Muscle layer of duodenum (tissue), 2 donors: ENCODE data around the gene SLC17A8.
"Not testable (repeated sequence)": the region's sequence is repeated elsewhere in the genome, so short reads cannot be mapped to it uniquely, and the experiment has no call there.

ENCODE experiments used
- H3K27ac ChIP-seq: one replicate; pipeline ENCODE4 v1.7.0; 2013; ENCODE audit warnings: mild to moderate bottlenecking, low read length
- H3K27me3 ChIP-seq: one replicate; pipeline ENCODE4 v1.7.0; 2013; ENCODE audit warnings: low read depth, mild to moderate bottlenecking, control low read depth, low read length
- H3K36me3 ChIP-seq, 2 donors: one replicate each; pipeline ENCODE4 v1.7.0; 2013; ENCODE audit warnings: low read length in 2 of 2, control low read depth in 1 of 2, mild to moderate bottlenecking in 1 of 2; ENCODE audit not compliant: insufficient read depth in 2 of 2, control insufficient read depth in 1 of 2
- H3K4me1 ChIP-seq, 2 donors: one replicate each; pipeline ENCODE4 v1.7.0; 2013; ENCODE audit warnings: low read length in 2 of 2, mild to moderate bottlenecking in 2 of 2, control low read depth in 1 of 2, moderate library complexity in 1 of 2; ENCODE audit not compliant: insufficient read depth in 2 of 2, control insufficient read depth in 1 of 2
- H3K4me3 ChIP-seq, 2 donors: one replicate each; pipeline ENCODE4 v1.7.0; 2013; ENCODE audit warnings: low read length in 2 of 2, low read depth in 1 of 2, mild to moderate bottlenecking in 1 of 2
- H3K9me3 ChIP-seq, 2 donors: one replicate each; pipeline ENCODE4 v1.7.0; 2013; ENCODE audit warnings: low read length in 2 of 2, control low read depth in 1 of 2, mild to moderate bottlenecking in 1 of 2; ENCODE audit not compliant: control insufficient read depth in 1 of 2
- donor health status: healthy.

SLC17A8 gene

DNA sequence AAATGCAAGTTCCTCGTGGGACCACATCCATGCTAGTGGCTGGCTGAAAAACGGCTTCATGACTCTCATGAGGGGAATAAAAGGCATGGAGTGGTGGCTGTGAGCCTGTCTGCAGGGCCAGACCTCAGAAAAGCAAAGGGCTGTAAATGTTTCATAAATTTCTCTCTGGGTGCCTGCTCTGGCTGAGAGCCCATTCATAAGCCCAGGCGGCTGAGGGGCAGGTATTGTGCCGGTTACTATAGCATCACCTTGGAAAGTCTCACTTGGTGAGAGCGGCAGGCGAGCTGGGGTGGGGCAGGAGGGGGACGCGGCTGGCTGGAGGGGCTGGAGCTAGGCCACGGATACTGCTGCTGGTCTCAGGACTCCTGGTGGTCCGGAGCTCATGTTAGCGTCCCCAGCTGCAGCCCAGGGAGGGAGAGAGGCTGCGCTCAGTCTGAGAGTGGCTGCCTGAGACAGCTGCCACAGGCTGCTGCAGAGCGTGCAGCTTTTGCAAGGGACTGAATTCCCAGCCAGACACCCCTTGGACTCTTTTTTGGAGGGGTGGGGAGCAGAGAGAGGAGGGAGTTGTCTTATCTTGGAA is at the start of gene SLC17A8:
Gene SLC17A8, plus strand, starts transcription at position 431 of the 580 bp plus-strand sequence. CDS start 318 bp downstream, outside the sequence.
- no peak within 1 kb of the TSS for H3K4me3 ChIP-seq

DNA sequence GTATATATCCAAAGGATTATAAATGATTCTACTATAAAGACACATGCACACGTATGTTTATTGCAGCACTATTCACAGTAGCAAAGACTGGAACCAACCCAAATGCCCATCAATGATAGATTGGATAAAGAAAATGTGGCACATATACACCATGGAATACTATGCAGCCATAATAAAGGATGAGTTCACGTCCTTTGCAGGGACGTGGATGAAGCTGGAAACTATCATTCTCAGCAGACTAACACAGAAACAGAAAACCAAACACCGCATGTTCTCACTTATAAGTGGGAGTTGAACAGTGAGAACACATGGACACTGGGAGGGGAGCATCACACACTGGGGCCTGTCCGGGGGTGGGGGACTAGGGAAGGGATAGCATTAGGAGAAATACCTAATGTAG is 48.7 kb upstream of the SLC17A8 start:
- H3K9me3 ChIP-seq, H3K4me1 ChIP-seq, H3K4me3 ChIP-seq, H3K27me3 ChIP-seq, H3K27ac ChIP-seq: not testable (repeated sequence)
- peaks cover 15 to 24% of the 10 kb centered on the region in 2 donors for H3K36me3 ChIP-seq

More for the DNA sequence above, at the start of gene SLC17A8:
- Histone ChIP-seq H3K27me3 (no peaks in the 10 kb centered on the region), H3K36me3 (no peaks in the 10 kb centered on the region), H3K4me1 (no peaks in the 10 kb centered on the region), H3K9me3 (no peaks in the 10 kb centered on the region), H3K27ac (no peak within 1 kb of the TSS)

GRCh38 chr12:100311317-100311716 is 45.6 kb upstream of the SLC17A8 start:
- peaks cover 26 to 32% of the 10 kb centered on the region in 2 donors for H3K36me3 ChIP-seq
- H3K9me3 ChIP-seq, result no peaks in the 10 kb centered on the region
- no peak overlapping the region for H3K27ac ChIP-seq
- no peaks in the 10 kb centered on the region for H3K27me3 ChIP-seq
- H3K4me3 ChIP-seq, result no peak overlapping the region
- no peaks in the 10 kb centered on the region for H3K4me1 ChIP-seq

- Histone ChIP-seq H3K4me3 (no peak overlapping the region), H3K36me3 (peaks cover 30 to 45% of the 10 kb centered on the region in 2 donors), H3K9me3 (no peaks in the 10 kb centered on the region), H3K4me1 (no peaks in the 10 kb centered on the region), H3K27ac (no peak overlapping the region), H3K27me3 (no peaks in the 10 kb centered on the region)
Measured at GRCh38 chr12:100317371-100317770, 39.5 kb upstream of the SLC17A8 start.

DNA sequence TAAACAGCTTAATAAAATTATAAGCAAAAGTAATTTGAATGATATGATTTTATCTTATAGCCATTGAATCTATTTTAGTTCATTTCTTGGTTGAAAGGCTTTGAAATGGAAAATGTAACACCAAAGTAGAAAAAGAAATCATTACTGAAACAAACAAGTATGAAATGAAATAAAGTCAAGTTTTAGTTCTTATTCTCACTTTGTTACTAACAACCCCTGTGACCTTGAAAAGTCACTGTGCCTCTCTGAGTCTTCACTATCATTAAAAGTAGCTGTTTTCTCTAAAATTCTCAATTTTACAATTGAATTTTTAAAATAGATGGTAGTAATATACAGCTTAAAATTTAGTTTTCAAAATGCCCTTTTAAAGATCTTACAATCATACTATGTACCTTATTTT is 32.4 kb upstream of the SLC17A8 start:
- Histone ChIP-seq H3K4me3 (no peak overlapping the region), H3K9me3 (no peaks in the 10 kb centered on the region), H3K36me3 (peaks cover 7 to 29% of the 10 kb centered on the region in 2 donors), H3K27me3 (no peaks in the 10 kb centered on the region), H3K27ac (no peak overlapping the region), H3K4me1 (no peaks in the 10 kb centered on the region)

DNA sequence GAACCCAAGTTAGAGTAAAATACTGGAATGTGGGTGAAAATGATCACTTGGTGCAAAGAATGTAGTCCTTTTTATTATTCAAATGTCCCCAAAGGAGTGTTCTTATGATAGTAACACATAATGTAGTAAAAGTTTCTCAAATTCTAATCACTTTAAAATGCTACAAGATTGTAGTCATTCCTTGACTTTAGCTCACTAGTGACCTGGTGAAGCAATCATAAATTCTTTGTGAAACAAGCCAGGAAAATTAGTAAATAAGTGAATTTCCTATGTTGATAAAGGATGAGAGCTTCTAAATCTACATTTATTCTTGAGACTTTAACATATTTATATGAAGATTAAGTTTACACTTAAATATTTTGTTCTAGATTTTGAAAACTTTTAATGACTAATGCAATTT is 30.7 kb upstream of the SLC17A8 start:
- H3K4me1 ChIP-seq, result no peaks in the 10 kb centered on the region
- H3K4me3 ChIP-seq, result no peak overlapping the region
- H3K27ac ChIP-seq, result no peak overlapping the region
- H3K9me3 ChIP-seq, result no peaks in the 10 kb centered on the region
- no peaks in the 10 kb centered on the region for H3K27me3 ChIP-seq
- peaks cover 16 to 30% of the 10 kb centered on the region in 2 donors for H3K36me3 ChIP-seq

GRCh38 chr12:100329800-100330199 is 27.1 kb upstream of the SLC17A8 start:
- H3K27ac ChIP-seq, result no peak overlapping the region
- H3K36me3 ChIP-seq, result peaks cover 34 to 39% of the 10 kb centered on the region in 2 donors
- no peaks in the 10 kb centered on the region for H3K9me3 ChIP-seq
- H3K27me3 ChIP-seq, result no peaks in the 10 kb centered on the region
- peaks cover 0 to 7% of the 10 kb centered on the region in 2 donors for H3K4me1 ChIP-seq
- no peak overlapping the region for H3K4me3 ChIP-seq

DNA sequence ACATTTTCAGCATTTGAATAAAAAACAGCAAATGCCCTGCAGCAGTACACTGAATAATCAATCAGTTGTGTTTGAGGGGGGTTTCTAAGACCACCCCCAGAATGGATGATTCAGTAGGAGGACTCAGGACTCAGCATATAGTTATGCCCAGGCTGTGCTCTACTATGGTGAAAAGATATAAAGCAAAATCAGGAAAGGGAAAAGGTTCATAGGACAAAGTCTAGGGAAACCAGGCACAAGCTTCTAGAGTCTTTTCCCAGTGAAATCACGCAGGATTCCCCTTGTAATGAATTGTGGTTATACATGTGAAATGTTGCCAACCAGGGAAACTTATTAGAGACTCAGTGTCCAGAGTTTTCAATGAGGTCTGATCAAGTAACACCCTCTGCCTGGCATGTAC is 25.0 kb upstream of the SLC17A8 start:
- Histone ChIP-seq H3K4me3 (no peak overlapping the region), H3K4me1 (peaks cover 0 to 7% of the 10 kb centered on the region in 2 donors), H3K27ac (no peak overlapping the region), H3K27me3 (no peaks in the 10 kb centered on the region), H3K9me3 (no peaks in the 10 kb centered on the region), H3K36me3 (peaks cover 44% of the 10 kb centered on the region in 2 donors)

DNA sequence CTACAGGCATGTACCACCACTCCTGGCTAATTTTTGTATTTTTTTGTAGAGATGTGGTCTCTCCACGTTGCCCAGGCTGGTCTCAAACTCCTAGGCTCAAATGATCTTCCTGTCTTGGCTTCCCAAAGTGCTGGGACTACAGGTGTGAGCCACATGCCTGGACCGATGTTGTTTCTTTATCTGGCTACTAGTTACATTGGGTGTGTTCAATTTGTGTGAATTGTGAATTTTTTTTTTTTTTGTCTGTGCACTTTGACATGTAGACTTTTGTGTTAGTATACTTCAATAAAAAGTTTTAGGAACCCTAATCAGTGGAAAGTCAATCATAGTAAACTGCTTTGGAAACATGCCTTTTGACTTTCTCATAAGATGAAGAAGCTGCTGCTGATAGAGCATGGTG is 24.0 kb upstream of the SLC17A8 start:
- peaks cover 0 to 7% of the 10 kb centered on the region in 2 donors for H3K4me1 ChIP-seq
- H3K36me3 ChIP-seq, result peaks cover 46 to 49% of the 10 kb centered on the region in 2 donors
- H3K4me3 ChIP-seq, result no peak overlapping the region
- no peak overlapping the region for H3K27ac ChIP-seq
- H3K27me3 ChIP-seq, result no peaks in the 10 kb centered on the region
- no peaks in the 10 kb centered on the region for H3K9me3 ChIP-seq

- Histone ChIP-seq H3K36me3 (peaks cover 37 to 41% of the 10 kb centered on the region in 2 donors), H3K27ac (no peak overlapping the region)
Measured at GRCh38 chr12:100337299-100337698, 19.6 kb upstream of the SLC17A8 start.

GRCh38 chr12:100337727-100338126 is 19.1 kb upstream of the SLC17A8 start:
- no peak overlapping the region for H3K27ac ChIP-seq

More at GRCh38 chr12:100337299-100337698, 19.6 kb upstream of the SLC17A8 start:
- Histone ChIP-seq H3K27me3 (no peaks in the 10 kb centered on the region), H3K4me1 (peaks cover 0 to 2% of the 10 kb centered on the region in 2 donors), H3K9me3 (no peaks in the 10 kb centered on the region), H3K4me3 (no peak overlapping the region)

GRCh38 chr12:100339071-100339470 is 17.8 kb upstream of the SLC17A8 start:
- H3K4me3 ChIP-seq, result no peak overlapping the region
- H3K27me3 ChIP-seq, result no peaks in the 10 kb centered on the region
- no peaks in the 10 kb centered on the region for H3K4me1 ChIP-seq
- H3K27ac ChIP-seq, result no peak overlapping the region
- peaks cover 29 to 37% of the 10 kb centered on the region in 2 donors for H3K36me3 ChIP-seq
- no peaks in the 10 kb centered on the region for H3K9me3 ChIP-seq

More at GRCh38 chr12:100337727-100338126, 19.1 kb upstream of the SLC17A8 start:
- Histone ChIP-seq H3K4me3 (no peak overlapping the region), H3K36me3 (peaks cover 41 to 42% of the 10 kb centered on the region in 2 donors), H3K9me3 (no peaks in the 10 kb centered on the region), H3K4me1 (no peaks in the 10 kb centered on the region), H3K27me3 (no peaks in the 10 kb centered on the region)
